ENCODE results near the gene PIGT. TPM values are rescaled to one million over a fixed set of nuclear protein-coding genes. Genes with fewer than 3 reads are reported as not detected.
A peak's percentile ranks its signal among the peaks of the same experiment; 100 is the strongest.

The PIGT gene
- total and polyA plus RNA-seq, 2 experiments from 2014 or later: 84.6 to 150 TPM

DNA sequence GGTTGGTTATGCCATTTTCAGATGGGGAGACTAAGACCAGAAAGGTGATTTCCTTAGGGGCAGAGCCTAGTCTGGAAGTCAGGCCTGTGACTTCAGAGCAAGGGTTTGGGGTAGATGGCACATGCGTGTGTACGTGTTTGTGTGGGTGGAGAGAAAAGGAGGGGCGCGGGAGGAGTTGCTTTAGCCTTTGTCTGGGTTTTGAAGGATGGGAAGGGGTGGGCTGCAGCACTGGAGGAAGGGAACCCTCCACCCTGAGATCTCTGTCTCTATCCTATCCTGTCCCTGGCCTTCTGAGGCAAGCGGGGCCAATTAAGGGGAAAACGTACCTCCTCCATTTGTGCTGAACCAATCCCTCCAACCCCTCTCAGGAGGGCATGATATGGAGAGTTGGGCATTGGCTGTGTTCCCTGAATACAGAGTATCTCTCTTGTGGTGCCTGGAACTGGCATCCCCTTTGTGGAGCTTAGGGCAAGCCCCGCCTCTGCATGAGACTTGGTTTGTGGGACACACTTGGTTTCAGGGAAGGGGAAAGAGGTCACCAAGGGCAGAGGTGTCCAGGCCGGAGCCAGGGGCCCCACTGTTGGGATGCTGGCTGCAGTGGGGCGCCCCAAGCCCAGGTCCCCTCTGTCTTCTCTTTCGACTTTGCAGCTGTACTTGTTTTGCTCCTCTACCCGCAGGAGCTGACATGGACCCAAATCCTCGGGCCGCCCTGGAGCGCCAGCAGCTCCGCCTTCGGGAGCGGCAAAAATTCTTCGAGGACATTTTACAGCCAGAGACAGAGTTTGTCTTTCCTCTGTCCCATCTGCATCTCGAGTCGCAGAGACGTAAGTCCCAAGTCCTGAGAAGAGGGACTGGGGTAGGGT is 7.9 kb upstream of the PIGT start, which contains the start of gene DBNDD2:
Gene DBNDD2, plus strand, starts transcription at position 507 of the 863 bp plus-strand sequence. Its CDS starts 179 bp downstream, at position 686.
- peak within 1 kb of the TSS; percentile 64 for H3K4me3 ChIP-seq
- H3K36me3 ChIP-seq: peaks cover 20% of the 10 kb centered on the region
- peaks cover 20% of the 10 kb centered on the region for H3K27me3 ChIP-seq
- H3K4me1 ChIP-seq (ENCODE audit: low read depth): peaks cover 9% of the 10 kb centered on the region
- no peaks in the 10 kb centered on the region for H3K9me3 ChIP-seq (ENCODE audit: low read depth)
- TF ChIP-seq, protein P1, sequence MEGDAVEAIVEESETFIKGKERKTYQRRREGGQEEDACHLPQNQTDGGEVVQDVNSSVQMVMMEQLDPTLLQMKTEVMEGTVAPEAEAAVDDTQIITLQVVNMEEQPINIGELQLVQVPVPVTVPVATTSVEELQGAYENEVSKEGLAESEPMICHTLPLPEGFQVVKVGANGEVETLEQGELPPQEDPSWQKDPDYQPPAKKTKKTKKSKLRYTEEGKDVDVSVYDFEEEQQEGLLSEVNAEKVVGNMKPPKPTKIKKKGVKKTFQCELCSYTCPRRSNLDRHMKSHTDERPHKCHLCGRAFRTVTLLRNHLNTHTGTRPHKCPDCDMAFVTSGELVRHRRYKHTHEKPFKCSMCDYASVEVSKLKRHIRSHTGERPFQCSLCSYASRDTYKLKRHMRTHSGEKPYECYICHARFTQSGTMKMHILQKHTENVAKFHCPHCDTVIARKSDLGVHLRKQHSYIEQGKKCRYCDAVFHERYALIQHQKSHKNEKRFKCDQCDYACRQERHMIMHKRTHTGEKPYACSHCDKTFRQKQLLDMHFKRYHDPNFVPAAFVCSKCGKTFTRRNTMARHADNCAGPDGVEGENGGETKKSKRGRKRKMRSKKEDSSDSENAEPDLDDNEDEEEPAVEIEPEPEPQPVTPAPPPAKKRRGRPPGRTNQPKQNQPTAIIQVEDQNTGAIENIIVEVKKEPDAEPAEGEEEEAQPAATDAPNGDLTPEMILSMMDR (IDR thresholded peaks at IDR 0.05; ENCODE audit: low read depth, low read length): no peak
- peak within 1 kb of the TSS; percentile 88 for H3K27ac ChIP-seq
- DNase-seq (ENCODE audit: low read depth in 1 of 2, low spot score in 1 of 2): no peak

DNA sequence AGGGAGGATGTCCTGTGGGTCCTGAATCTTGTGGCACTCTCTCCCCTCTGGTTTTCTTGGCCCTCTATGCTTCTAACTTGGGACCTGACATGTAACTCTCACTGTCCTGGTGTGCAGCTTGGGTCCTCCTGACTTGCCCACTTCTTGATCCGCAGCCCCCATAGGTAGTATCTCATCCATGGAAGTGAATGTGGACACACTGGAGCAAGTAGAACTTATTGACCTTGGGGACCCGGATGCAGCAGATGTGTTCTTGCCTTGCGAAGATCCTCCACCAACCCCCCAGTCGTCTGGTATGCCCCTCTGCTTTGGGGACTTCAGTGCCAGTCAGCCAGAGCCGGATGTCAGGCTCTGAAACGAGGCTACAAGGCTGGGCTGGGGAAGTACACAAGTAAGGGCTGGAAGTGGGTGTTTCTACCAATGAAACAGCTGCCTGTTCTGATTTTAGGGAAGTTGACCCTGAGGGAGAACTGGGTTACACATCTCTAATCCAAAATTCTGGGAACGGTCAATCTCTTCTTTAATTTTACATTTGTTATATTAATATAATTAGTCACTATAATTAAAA is 7.2 kb upstream of the PIGT start:
- peaks cover 9% of the 10 kb centered on the region for H3K4me1 ChIP-seq (ENCODE audit: low read depth)
- no peak overlapping the region for H3K27ac ChIP-seq
- H3K9me3 ChIP-seq (ENCODE audit: low read depth): no peaks in the 10 kb centered on the region
- DNase-seq (ENCODE audit: low read depth in 1 of 2, low spot score in 1 of 2): no peak
- peaks cover 20% of the 10 kb centered on the region for H3K27me3 ChIP-seq
- peaks cover 20% of the 10 kb centered on the region for H3K36me3 ChIP-seq
- H3K4me3 ChIP-seq: no peak overlapping the region
- TF ChIP-seq, protein P1 (IDR thresholded peaks at IDR 0.05; ENCODE audit: low read depth, low read length): no peak

DNA sequence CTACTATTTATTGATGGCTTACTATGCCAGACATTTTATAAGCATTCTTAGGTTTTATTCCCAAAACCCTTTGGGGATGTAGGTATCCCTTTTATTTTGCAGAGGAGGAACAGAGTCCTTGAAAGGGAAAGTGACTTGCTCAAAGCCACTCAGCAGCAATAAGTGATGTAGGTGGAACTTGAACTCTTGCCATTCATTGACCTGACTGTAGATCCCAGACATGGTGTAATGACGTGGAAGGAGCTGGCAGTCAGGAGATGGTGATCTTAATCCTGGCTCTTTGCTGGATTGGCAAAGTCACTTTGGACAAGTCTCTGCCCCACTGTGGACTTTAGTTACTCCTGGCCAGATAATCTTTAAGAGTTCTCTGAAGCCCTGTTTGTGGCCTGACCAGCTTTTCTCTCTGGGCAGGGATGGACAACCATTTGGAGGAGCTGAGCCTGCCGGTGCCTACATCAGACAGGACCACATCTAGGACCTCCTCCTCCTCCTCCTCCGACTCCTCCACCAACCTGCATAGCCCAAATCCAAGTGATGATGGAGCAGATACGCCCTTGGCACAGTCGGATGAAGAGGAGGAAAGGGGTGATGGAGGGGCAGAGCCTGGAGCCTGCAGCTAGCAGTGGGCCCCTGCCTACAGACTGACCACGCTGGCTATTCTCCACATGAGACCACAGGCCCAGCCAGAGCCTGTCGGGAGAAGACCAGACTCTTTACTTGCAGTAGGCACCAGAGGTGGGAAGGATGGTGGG is 6.2 kb upstream of the PIGT start:
- no peak overlapping the region for H3K27ac ChIP-seq
- no peak overlapping the region for H3K4me3 ChIP-seq
- H3K36me3 ChIP-seq: peaks cover 20% of the 10 kb centered on the region
- H3K4me1 ChIP-seq (ENCODE audit: low read depth): peaks cover 9% of the 10 kb centered on the region
- H3K9me3 ChIP-seq (ENCODE audit: low read depth): no peaks in the 10 kb centered on the region
- no peak for DNase-seq (ENCODE audit: low read depth in 1 of 2, low spot score in 1 of 2)
- H3K27me3 ChIP-seq: peaks cover 11% of the 10 kb centered on the region
- TF ChIP-seq, protein P1 (IDR thresholded peaks at IDR 0.05; ENCODE audit: low read depth, low read length): no peak

DNA sequence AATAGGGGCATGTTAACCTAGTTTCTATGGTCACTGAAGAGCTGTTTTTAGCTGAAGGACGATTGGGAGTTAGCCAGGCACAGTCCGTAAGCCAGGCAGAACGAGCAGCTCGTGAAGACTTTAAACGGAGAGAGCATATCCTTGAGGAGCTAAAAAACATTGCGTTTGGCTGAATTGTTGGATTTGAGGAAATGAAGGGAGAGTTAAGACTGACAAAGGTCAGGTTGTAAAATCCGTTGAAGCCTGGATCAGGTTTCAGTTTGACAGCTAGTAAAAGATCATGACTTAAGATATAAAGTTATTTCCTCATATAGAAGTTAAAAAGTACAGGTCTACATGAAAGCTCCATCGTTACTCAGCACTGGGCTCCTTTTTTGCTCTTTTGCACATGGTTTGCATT is 5.1 kb upstream of the PIGT start:
- Histone ChIP-seq H3K4me1 (ENCODE audit: low read depth) (peaks cover 12% of the 10 kb centered on the region), H3K27me3 (peaks cover 3% of the 10 kb centered on the region), H3K27ac (no peak overlapping the region), H3K4me3 (no peak overlapping the region), H3K9me3 (ENCODE audit: low read depth) (no peaks in the 10 kb centered on the region), H3K36me3 (peaks cover 20% of the 10 kb centered on the region)
- TF ChIP-seq, protein P1 (IDR thresholded peaks at IDR 0.05; ENCODE audit: low read depth, low read length): no peak
- DNase-seq (ENCODE audit: low read depth in 1 of 2, low spot score in 1 of 2): no peak

DNA sequence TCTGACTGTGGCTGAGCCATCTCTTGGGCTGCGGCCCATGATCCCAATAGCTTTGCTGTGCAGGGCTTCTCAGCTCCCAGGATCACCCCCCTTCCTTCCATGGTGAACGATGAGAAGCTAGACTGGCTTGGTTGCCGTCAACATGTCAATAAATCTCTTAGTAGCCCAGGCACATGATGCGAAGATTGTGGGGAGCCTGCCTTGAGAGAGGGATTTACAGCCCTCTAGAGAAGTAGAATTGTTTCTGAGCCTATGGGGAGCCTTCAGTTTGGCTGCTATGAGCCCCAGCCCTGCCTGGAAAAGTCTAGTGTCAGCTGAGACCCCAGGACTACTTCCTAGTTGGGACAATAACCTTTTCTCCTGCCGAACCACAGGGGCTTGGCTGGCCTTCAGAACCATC is 3.3 kb upstream of the PIGT start:
- Histone ChIP-seq H3K27ac (no peak overlapping the region), H3K9me3 (ENCODE audit: low read depth) (no peaks in the 10 kb centered on the region), H3K27me3 (no peaks in the 10 kb centered on the region), H3K4me3 (no peak overlapping the region), H3K4me1 (ENCODE audit: low read depth) (peaks cover 15% of the 10 kb centered on the region), H3K36me3 (peaks cover 20% of the 10 kb centered on the region)
- no peak for DNase-seq (ENCODE audit: low read depth in 1 of 2, low spot score in 1 of 2)
- TF ChIP-seq, protein P1 (IDR thresholded peaks at IDR 0.05; ENCODE audit: low read depth, low read length): no peak
